ENCODE data around the gene XPC.

DNA sequence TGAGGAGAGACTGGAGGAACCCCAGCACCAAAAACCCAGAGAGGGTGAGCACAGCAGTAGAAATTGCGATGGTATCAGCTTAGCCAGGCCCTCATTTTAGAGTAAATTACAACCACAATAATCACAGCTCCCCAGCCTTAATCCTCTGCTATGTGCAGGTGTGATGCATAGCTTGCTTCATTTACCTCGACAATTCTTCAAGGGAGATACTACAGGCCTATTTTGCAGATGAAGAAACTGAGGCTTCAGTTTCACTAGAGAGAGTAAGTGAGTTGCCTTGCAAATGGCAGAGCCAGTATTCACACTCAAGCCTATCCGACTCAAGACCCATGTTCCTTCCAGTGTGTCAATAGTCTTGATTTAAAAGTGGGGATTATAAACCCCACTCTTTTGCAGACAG is 33.6 kb upstream of the XPC start:
- TF ChIP-seq CTCF (IDR thresholded peaks at IDR 0.05; ENCODE audit: insufficient read depth, low read length, poor library complexity, severe bottlenecking) (no peak), EZH2phosphoT487 (conservative IDR thresholded peaks at IDR 0.05; ENCODE audit: low read length) (no peak)

Measured in SU-DHL-6 (cell line).